ENCODE results near the gene LTBP1.
"Not testable (repeated sequence)": the region's sequence is repeated elsewhere in the genome, so short reads cannot be mapped to it uniquely, and the experiment has no call there.

LTBP1 gene

GRCh38 chr2:33381301-33381858 lies 434.6 kb downstream of the LTBP1 start:
- Histone ChIP-seq H3K27ac (peak overlapping the region in 1 of 2 donors; percentile 11), H3K9me3 (no peaks in the 10 kb centered on the region), H3K4me3 (no peak overlapping the region), H3K4me1 (peaks cover 0 to 46% (median 12%) of the 10 kb centered on the region in 4 donors), H3K27me3 (no peaks in the 10 kb centered on the region), H3K36me3 (peaks cover 0 to 9% (median 0%) of the 10 kb centered on the region in 3 donors)
- intact Hi-C loops (cut with DNase I; ENCODE audit: low total_unique reads), result no loop called here
- DNase-seq, result no peak
- TF ChIP-seq CTCF (IDR thresholded peaks at IDR 0.05), result no peak

- no peak for DNase-seq
- Histone ChIP-seq H3K36me3 (peaks cover 3 to 14% (median 6%) of the 10 kb centered on the region in 3 donors), H3K4me1 (peaks cover 0 to 37% (median 9%) of the 10 kb centered on the region in 4 donors), H3K9me3 (no peaks in the 10 kb centered on the region), H3K4me3 (no peak overlapping the region), H3K27me3 (no peaks in the 10 kb centered on the region), H3K27ac (peak overlapping the region; percentile 8 to 36)
- intact Hi-C loops (cut with DNase I; ENCODE audit: low total_unique reads), result no loop called here
- TF ChIP-seq CTCF (IDR thresholded peaks at IDR 0.05), result no peak
Measured at GRCh38 chr2:33383855-33384598, 437.3 kb downstream of the LTBP1 start.

GRCh38 chr2:33384599-33384961 lies 437.8 kb downstream of the LTBP1 start:
- intact Hi-C loops (cut with DNase I; ENCODE audit: low total_unique reads), result no loop called here
- peaks cover 9 to 20% (median 11%) of the 10 kb centered on the region in 3 donors for H3K36me3 ChIP-seq
- no peak overlapping the region for H3K4me3 ChIP-seq
- peaks cover 0 to 35% (median 7%) of the 10 kb centered on the region in 4 donors for H3K4me1 ChIP-seq
- DNase-seq, result no peak
- no peaks in the 10 kb centered on the region for H3K9me3 ChIP-seq
- H3K27me3 ChIP-seq, result no peaks in the 10 kb centered on the region
- H3K27ac ChIP-seq, result peak overlapping the region in 1 of 2 donors; percentile 36
- no peak for TF ChIP-seq CTCF (IDR thresholded peaks at IDR 0.05)

- no peak overlapping the region for H3K4me3 ChIP-seq
- peaks cover 0 to 55% (median 17%) of the 10 kb centered on the region in 4 donors for H3K4me1 ChIP-seq
- H3K9me3 ChIP-seq, result no peaks in the 10 kb centered on the region
- TF ChIP-seq CTCF (IDR thresholded peaks at IDR 0.05), result no peak
- peak overlapping the region in 1 of 2 donors; percentile 57 for H3K27ac ChIP-seq
- no peak for DNase-seq
- intact Hi-C loops (cut with DNase I; ENCODE audit: low total_unique reads), result no loop called here
- H3K27me3 ChIP-seq, result no peaks in the 10 kb centered on the region
- peaks cover 17 to 21% (median 21%) of the 10 kb centered on the region in 3 donors for H3K36me3 ChIP-seq
Measured at GRCh38 chr2:33388996-33389395, 442.2 kb downstream of the LTBP1 start.

- Histone ChIP-seq H3K4me1 (peaks cover 0 to 48% (median 14%) of the 10 kb centered on the region in 4 donors), H3K27ac (peak overlapping the region in 1 of 2 donors; percentile 3), H3K36me3 (peaks cover 17 to 21% (median 21%) of the 10 kb centered on the region in 3 donors)
- intact Hi-C loops (cut with DNase I; ENCODE audit: low total_unique reads); H3K4me3 ChIP-seq; H3K9me3 ChIP-seq; H3K27me3 ChIP-seq; DNase-seq: not testable (repeated sequence)
Measured at GRCh38 chr2:33389695-33390094, 442.9 kb downstream of the LTBP1 start.
